Hematopoietic multipotent progenitor cell treated with erythropoietin and hydrocortisone succinate and interleukin-3 and kit ligand, for 6 days (in vitro differentiated cells): ENCODE data around the gene ERVH48-1.
"Not testable (repeated sequence)": the region's sequence is repeated elsewhere in the genome, so short reads cannot be mapped to it uniquely, and the experiment has no call there.

Source experiments
- DNase-seq: peaks from one replicate; pipeline ENCODE4 v3.0.0-alpha.2; 2015

The ERVH48-1 gene

DNA sequence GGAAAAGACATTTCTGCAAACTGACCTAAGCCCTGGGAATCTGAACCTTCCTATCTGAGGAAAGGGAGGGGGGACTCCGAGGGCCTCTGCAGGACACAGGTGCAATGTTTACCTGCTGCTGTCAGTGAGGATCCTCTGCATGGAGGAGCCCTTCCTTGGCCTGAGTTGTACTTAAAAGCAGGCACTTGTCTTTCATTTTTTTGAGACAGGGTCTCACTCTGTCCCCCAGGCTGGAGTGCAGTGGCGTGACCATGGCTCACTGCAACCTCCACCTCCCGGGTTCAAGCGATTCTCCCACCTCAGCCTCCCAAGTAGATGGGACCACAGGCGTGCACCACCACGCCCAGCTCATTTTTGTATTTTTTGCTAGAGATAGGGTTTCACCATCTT lies 13.2 kb upstream of the ERVH48-1 start:
- not testable (repeated sequence) for DNase-seq

DNA sequence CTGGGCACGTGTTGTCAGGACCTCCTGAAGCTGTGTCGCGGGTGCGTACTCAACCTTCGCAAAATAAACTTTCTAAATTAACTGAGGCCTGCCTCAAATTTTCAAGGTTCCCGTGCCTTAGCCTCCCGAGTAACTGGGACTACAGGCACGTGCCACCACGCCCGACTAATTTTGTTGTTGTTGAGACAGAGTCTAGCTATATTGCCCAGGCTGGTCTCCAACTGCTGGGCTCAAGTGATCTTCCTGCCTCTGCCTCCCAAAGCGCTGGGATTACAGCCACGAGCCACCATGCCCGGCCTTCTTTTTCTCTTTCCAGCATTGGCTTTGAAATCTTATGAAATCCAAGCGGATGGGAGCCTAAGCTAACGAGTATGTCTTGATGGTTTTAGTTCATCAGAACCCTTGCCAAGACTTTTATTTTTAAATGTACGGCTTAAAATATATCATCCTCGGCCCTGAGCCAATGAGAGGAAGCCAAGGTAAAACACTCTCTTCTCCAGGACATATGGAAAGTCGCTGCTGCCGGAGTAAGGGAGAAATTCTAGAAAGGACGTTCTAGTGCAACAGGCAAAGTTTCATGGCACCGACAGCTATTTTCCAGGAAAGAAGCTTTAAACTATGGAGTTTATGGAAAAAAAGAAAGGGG lies 12.7 kb upstream of the ERVH48-1 start:
- no peak for DNase-seq

- DNase-seq = not testable (repeated sequence)
Measured at GRCh38 chr21:42937034-42937940, 11.9 kb upstream of the ERVH48-1 start.

DNA sequence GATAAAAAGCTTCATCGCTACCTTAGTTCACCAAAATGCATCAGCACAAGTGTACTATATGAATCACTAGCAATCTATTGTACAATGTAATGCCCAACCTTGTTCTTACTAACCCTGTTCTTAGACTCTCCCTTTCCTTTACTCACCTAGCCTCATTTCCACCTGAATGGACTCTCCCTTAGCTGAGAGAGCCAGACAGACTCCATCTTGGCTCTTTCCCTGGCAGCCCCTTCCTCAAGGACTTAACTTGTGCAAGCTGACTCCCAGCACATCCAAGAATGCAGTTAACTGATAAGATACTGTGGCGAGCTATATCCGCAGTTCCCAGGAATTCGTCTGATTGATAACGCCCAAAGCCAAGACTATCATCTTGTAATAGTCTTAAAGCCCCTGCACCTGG lies 10.9 kb upstream of the ERVH48-1 start:
- DNase-seq = not testable (repeated sequence)

GRCh38 chr21:42933973-42934372 lies 8.5 kb upstream of the ERVH48-1 start:
- not testable (repeated sequence) for DNase-seq

DNA sequence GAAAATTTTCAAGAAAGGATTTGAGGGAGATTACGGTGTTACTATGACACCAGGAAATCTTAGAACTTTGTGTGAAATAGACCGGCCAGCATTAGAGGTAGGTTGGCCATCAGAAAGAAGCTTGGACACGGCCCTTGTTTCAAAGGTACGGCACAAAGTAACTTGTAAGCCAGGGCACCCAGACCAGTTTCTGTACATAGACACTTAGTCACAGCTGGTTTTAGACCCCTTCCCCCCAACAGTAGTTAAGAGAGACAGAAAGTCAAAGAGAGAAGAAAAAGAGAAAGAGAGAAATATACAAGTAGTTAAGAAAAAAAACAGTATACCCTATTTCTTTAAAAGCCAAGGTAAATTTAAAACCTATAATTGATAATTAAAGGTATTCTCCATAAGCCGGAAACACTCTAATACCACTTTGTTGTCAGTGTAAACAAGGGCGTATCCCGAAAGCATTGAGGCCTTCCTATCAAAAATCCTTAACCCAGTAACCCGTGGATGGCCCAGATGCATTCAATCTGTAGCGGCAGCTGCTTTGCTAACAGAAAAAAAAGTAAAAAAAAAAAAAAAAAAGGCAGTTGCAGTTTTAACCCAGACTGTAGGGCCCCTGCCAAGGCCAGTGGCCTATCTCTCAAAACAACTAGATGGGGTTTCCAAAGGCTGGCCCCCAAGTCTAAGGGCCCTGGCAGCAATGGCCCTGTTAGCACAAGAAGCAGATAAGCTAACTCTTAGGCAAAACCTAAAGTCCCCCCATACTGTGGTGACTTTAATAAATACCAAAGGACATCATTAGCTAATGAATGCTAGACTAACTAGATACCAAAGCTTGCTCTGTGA lies 7.9 kb upstream of the ERVH48-1 start:
- DNase-seq = not testable (repeated sequence)

DNA sequence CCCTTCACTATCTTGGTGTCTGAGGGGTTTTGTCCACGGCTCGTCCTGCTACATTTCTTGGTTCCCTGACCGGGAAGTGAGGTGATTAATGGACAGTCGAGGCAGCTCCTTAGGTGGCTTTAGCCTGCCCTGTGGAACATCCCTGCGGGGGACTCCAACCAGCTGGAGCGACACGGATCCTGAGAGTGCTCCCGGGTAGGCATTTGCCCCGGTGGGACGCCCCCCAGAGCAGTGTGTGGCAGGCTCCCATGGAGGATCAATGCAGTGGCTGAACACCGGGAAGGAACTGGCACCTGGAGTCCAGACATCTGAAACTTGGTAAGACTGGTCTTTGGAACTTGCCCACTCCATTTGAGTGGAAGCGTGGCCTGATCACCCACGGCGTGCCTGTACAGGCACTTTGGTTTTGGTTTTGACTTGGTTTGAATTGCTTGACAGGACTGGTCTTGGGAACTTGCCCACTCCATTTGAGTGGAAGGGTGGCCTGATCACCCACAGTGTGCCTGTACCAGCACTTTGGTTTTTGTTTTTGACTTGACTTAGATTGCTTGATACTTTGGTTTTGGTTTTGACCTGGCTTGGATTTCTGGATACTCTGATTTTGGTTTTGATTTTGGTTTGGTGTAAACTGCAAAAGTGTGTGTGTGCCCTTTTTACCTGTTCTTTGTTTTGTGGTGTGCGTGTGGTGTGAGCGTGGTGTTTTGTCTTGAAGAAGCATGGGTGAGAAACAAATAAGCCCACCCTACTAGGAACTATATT lies 7.1 kb upstream of the ERVH48-1 start:
- DNase-seq = not testable (repeated sequence)

DNA sequence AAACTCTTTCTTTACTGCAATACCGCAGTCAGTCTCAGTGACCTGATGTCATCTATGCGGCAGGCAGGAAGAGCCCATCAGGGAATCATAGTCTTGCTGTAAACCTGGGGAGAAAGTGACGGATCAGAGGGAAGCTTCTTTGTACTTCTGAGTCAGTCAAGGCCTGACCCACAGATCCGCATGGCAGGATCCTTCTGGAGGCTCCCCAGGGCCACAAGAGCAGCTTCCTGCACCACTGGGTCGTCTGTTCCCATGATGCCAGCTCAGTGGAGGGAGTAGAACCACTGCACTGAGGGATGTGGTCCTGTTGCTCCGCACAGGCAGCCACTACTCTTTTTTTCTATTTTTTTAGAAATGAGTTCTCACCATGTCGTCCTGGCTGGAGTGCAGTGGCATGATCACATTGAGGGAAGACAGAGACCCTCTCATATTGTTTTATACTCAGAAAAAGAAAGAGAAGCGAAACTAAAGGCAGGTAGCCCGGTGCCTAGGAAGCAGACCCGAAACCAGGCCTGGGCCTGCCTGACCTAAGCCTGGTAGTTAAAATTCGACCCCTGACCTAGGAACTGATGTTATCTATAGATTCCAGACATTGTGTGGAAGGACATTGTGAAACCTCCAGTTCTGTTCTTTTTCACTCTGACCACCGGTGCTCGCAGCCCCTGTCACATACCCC lies 6.3 kb upstream of the ERVH48-1 start:
- DNase-seq = no peak

DNA sequence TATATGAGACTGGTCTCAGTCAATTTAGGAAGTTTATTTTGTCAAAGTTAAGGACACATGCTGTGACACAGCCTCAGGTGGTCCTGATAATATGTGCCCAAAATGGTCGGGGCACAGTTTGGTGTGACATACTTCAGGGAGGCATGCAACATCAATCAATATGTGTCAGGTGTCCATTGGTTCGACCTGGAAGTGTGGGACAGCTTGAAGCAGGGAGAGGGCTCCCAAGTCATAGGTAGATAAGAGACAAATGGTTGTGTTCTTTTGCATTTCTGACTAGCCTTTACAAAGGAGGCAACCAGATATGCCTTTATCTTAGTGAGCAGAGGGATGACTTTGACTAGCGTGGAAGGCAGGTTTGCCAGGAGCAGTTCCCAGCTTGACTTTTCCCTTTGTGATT lies 4.5 kb upstream of the ERVH48-1 start:
- DNase-seq = peak; percentile 38

GRCh38 chr21:42927474-42928200 lies 2.2 kb upstream of the ERVH48-1 start:
- not testable (repeated sequence) for DNase-seq

- no peak for DNase-seq
Measured at GRCh38 chr21:42924433-42924751, 1.0 kb downstream of the ERVH48-1 start.

- DNase-seq = peak; percentile 99
Measured at GRCh38 chr21:42923553-42924432, 1.6 kb downstream of the ERVH48-1 start.

DNA sequence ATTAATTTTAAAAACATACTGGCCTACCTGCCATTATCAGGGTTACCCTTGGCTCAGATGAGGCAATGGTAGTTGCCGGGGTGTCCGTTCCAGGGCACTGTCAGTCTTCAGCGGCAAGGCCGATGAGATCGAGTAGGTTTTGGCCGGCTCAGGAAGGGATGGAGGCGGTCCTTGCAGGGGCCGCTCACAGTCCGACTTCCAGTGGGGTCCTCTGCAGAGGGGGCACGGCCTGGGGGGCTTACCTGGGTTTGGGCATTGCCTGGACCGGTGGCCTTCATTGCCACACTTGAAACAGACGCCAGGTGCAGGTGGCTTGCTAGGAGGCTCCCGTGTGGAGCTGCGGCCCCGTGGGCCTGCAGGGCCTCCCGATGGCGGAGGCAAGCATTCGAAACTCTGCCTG lies 2.5 kb downstream of the ERVH48-1 start:
- no peak for DNase-seq

- peak; percentile 92 for DNase-seq
Measured at GRCh38 chr21:42921927-42922326, 3.5 kb downstream of the ERVH48-1 start.

DNA sequence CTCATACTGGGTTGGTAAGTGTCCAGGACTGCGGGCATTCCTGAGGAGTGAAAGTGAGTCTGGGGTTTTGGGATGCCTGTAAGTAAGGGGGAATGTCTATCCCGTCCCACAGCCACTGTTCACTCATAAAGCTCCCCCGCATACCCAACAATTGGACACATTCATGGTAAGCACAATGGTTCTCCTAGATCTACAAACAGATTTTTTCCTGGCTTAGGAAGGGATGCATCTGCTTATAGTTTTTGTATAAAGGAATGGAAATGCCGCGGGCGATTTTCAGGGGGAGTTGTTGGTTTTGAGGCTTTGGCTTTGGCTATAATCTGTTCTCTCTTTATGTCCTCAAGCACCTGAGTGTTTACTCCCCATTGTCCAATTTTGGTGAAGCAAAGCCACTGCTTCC lies 7.1 kb downstream of the ERVH48-1 start:
- DNase-seq = no peak

- no peak for DNase-seq
Measured at GRCh38 chr21:42913476-42913875, 12.0 kb downstream of the ERVH48-1 start.

DNA sequence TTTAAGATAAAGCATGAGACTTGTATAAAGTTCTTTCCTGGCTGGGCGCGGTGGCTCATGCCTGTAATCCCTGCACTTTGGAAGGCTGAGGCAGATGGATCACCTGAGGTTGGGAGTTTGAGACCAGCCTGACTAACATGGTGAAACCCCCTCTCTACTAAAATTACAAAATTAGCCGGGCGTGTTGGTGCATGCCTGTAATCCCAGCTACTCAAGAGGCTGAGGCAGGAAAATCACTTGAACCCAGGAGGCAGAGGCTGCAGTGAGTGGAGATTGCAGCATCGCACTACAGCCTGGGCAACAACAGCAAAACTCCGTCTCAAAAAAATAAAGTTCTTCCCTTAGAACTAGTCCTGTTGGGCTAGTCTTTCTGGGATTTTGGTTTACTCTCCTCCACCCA lies 13.5 kb downstream of the ERVH48-1 start:
- DNase-seq = not testable (repeated sequence)

GRCh38 chr21:42908484-42908883 lies 16.9 kb downstream of the ERVH48-1 start:
- not testable (repeated sequence) for DNase-seq

- DNase-seq = no peak
Measured at GRCh38 chr21:42906233-42906632, 19.2 kb downstream of the ERVH48-1 start.

GRCh38 chr21:42905195-42905594 lies 20.2 kb downstream of the ERVH48-1 start:
- no peak for DNase-seq
